Fibroblast of mammary gland (primary cell): Measurements from ENCODE around the gene FOXN3.
"Not testable (repeated sequence)": the region's sequence is repeated elsewhere in the genome, so short reads cannot be mapped to it uniquely, and the experiment has no call there.

Experiments used
- DNase-seq: peaks from one replicate; pipeline ENCODE4 v3.0.0-alpha.2; 2010; ENCODE audit warnings: low read depth
- H3K4me3 ChIP-seq: 2 replicates; pipeline ENCODE4 v1.5.1; 2011; ENCODE audit warnings: low read depth, mild to moderate bottlenecking, low read length, moderate library complexity; ENCODE audit not compliant: control insufficient read depth
- TF ChIP-seq, protein P1 (sequence below): conservative IDR thresholded peaks from 2 replicates; pipeline ENCODE4 v1.5.1; 2011; ENCODE audit warnings: low read depth, low read length, inconsistent platforms; ENCODE audit not compliant: control insufficient read depth, insufficient read depth

The FOXN3 gene

DNA sequence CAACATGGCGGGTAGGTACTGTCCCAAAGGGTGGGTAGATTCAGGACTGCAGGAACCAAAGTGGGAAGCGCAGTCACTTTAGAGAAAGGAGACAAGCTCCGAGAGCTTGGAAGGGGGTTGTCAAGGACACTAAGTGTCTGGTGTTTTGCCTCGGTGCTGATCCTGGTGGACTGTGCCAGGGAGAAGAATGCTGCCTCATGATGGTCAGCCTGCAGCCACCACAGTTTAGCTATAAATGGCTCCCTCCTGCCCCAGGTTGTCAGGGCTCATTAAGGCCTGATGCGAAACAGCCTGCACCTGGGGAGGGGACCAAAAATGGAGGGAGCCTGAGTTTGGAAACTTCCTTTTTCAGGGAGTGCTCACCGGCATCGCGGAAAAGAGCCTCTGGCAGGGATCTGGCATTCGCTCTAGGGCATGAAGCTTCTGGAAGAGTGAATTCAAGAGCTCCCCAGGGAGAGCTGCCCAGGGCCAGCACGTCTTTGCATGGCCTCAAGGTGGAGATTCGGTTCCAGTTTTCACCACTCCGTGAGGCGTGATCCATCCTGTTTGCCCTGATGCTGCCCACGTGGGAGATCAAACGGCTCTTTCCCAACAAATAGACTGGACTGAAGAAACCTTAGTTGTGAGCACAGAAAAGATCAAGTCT is 164.0 kb downstream of the FOXN3 start:
- H3K4me3 ChIP-seq, result no peak overlapping the region
- peak; percentile 24 for DNase-seq
- TF ChIP-seq, protein P1, sequence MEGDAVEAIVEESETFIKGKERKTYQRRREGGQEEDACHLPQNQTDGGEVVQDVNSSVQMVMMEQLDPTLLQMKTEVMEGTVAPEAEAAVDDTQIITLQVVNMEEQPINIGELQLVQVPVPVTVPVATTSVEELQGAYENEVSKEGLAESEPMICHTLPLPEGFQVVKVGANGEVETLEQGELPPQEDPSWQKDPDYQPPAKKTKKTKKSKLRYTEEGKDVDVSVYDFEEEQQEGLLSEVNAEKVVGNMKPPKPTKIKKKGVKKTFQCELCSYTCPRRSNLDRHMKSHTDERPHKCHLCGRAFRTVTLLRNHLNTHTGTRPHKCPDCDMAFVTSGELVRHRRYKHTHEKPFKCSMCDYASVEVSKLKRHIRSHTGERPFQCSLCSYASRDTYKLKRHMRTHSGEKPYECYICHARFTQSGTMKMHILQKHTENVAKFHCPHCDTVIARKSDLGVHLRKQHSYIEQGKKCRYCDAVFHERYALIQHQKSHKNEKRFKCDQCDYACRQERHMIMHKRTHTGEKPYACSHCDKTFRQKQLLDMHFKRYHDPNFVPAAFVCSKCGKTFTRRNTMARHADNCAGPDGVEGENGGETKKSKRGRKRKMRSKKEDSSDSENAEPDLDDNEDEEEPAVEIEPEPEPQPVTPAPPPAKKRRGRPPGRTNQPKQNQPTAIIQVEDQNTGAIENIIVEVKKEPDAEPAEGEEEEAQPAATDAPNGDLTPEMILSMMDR, result no peak

GRCh38 chr14:89251061-89251460 is 166.0 kb downstream of the FOXN3 start:
- no peak for DNase-seq
- no peak overlapping the region for H3K4me3 ChIP-seq
- TF ChIP-seq, protein P1, result no peak

DNA sequence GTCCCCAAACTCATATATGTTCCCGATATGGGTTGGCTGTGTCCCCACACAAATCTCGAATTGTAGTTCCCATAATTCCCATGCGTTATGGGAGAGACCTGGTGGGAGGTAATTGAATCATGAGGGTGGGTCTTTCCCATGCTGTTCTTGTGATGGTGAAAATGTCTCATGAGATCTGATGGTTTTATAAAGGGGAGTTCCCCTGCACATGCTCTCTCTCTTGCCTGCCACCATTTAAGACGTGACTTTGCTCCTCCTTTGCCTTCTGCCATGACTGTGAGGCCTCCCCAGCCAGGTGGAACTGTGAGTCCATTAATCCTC is 166.4 kb downstream of the FOXN3 start:
- DNase-seq, H3K4me3 ChIP-seq: not testable (repeated sequence)

DNA sequence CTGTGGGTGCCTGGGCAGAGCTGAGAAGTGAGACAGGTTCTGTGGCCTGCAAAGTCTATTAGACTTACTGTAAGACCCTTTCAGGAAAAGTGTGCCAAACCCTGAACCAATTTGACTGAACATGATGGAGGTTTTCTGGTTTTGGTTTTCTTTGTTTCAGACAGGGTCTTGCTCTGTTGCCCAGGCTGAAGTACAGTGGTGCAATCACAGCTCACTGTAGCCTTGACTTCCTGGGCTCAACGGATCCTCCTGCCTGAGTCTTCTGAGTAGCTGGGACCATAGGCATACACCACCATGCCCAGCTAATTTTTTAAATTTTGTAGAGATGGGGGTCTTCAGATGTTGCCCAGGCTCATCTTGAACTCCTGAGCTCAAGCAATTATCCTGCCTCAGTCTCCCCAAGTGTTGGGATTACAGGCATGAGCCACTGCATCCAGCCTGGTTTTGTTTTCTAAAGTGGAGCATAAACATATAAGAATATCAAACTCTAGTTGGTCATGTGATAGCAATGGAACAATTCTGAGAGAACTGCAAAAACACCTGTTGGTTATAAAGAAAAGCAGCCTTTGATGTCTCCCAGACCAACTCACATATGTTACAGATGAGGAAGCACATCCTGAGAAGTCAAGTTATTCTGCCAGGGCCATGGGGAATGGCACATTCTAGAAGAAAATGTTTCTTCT is 166.9 kb downstream of the FOXN3 start:
- no peak for DNase-seq
- TF ChIP-seq, protein P1, result no peak
- no peak overlapping the region for H3K4me3 ChIP-seq

DNA sequence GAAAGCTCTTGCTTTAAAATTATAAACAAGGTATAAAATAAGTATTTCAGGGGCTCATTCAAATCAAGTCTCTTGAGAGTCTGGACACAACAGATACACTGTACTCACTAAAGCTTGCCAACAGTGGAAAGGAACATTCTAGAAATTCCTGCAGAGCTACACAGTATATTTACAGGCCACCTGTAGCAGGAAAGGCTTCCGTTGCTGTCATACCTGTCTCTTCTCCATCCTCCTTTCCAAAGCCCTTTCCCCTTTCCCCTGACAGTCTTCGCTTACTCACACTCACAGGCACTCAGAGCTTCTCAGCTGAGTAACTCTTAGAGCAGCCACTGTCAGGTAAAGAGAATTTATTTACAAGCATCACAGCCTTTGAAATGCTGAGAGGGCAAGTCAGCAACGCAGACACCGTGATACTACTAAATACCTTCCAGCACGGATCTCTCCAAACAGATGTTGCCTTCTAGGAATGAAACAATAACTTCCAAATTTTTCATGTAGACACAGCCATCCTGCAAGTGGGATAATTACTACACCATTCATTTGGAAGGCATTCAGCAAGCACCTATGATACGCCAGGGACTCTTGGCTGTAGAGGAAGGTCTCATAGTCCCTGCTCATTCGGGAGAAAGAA is 167.9 kb downstream of the FOXN3 start:
- no peak for DNase-seq
- H3K4me3 ChIP-seq, result no peak overlapping the region
- TF ChIP-seq, protein P1, result no peak

DNA sequence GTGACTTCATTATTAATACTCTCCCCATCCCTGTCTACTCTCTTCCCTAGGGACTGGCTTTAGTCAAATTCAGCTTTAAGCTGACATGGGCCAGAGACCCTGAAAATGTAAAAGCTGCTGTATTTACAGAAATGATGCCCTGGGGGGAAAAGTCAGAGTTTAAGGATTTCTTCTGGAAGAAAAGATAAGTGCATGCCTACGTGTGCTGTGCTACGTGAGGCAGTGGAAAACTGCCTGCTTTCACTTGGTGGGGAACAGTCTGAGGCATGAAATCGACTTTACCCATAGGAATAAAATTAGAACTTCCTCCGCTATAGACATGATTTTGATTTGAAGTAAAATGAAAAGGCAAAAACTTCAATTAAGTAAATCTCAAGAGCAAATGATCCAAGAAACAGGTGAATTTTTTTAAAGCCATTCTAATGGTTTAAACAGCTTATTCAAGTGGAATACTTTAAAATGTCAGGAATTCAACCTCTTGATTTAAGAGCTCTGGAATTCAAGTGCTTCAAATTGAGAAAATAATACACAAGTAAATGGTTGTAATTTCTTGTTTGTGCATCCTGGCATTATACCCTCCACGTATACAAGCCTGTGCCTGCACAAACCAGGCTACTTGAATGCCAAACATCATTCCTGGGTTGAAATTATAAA is 168.5 kb downstream of the FOXN3 start:
- DNase-seq, result no peak
- TF ChIP-seq, protein P1, result no peak
- no peak overlapping the region for H3K4me3 ChIP-seq
